Measurements from ENCODE around the gene ADAMTSL5. TPM values are rescaled to one million over a fixed set of nuclear protein-coding genes. Genes with fewer than 3 reads are reported as not detected.
"Not testable (repeated sequence)": the region's sequence is repeated elsewhere in the genome, so short reads cannot be mapped to it uniquely, and the experiment has no call there.

Gene ADAMTSL5
- polyA plus RNA-seq, 3 donors: 0.09 TPM; not detected in 2

GRCh38 chr19:1502433-1503088, 10.3 kb downstream of the ADAMTSL5 start:
- H3K36me3 ChIP-seq (replicated peaks in 1 of 2; ENCODE audit: control insufficient read depth in 1 of 2, insufficient read depth in 2 of 2, low read length in 2 of 2): no peaks in the 10 kb centered on the region
- no peak for TF ChIP-seq CTCF (IDR thresholded peaks at IDR 0.05)
- H3K4me3 Mint-ChIP-seq: peak overlapping the region in 1 of 2 donors; percentile 48
- DNase-seq: no peak
- peaks cover 3 to 21% of the 10 kb centered on the region in 2 donors for H3K27me3 ChIP-seq (ENCODE audit: control insufficient read depth in 2 of 2, insufficient read depth in 2 of 2, low read length in 2 of 2)
- H3K9me3 Mint-ChIP-seq: peaks cover 6 to 32% (median 18%) of the 10 kb centered on the region in 7 donors
- intact Hi-C loops (cut with micrococcal nuclease): no loop called here
- no peak overlapping the region for H3K27ac ChIP-seq (ENCODE audit: low read depth in 1 of 2, low read length in 2 of 2)
- H3K36me3 Mint-ChIP-seq: no peaks in the 10 kb centered on the region
- peaks cover 3% of the 10 kb centered on the region in 2 donors for H3K4me1 ChIP-seq (ENCODE audit: control insufficient read depth in 1 of 2, insufficient read depth in 2 of 2, low read length in 2 of 2)
- H3K4me1 Mint-ChIP-seq: peaks cover 3% of the 10 kb centered on the region
- H4K20me1 ChIP-seq (ENCODE audit: insufficient read depth, low read length): no peaks in the 10 kb centered on the region
- no peak overlapping the region for H3K4me2 ChIP-seq (replicated peaks; ENCODE audit: extremely low read depth, low read length, poor library complexity, severe bottlenecking)
- 71% methylated on average over 5 of the region's 14 CpGs for WGBS (ENCODE audit: insufficient coverage)
- no peak overlapping the region for H3K4me3 ChIP-seq (replicated peaks in 1 of 3; ENCODE audit: low read depth in 2 of 3, low read length in 3 of 3)
- peak overlapping the region in 1 of 7 donors; percentile 50 for H3K27ac Mint-ChIP-seq
- H2AFZ ChIP-seq (ENCODE audit: insufficient read depth, low read depth, low read length, poor library complexity, severe bottlenecking): no peak overlapping the region
- no peaks in the 10 kb centered on the region for H3K79me2 ChIP-seq (ENCODE audit: insufficient read depth, low read length)
- peaks cover 4 to 20% of the 10 kb centered on the region in 2 donors for H3K9me3 ChIP-seq (replicated peaks in 1 of 2; ENCODE audit: control insufficient read depth in 1 of 2, insufficient read depth in 1 of 2, low read length in 2 of 2)
- no peak overlapping the region for H3K9ac ChIP-seq (ENCODE audit: insufficient read depth, low read length, poor library complexity, severe bottlenecking)
- peaks cover 28 to 43% (median 39%) of the 10 kb centered on the region in 3 donors for H3K27me3 Mint-ChIP-seq (ENCODE audit: low read depth in 3 of 3)

GRCh38 chr19:1501200-1501595, 11.6 kb downstream of the ADAMTSL5 start:
- H3K27me3 Mint-ChIP-seq (ENCODE audit: low read depth in 3 of 3): peaks cover 30 to 45% (median 43%) of the 10 kb centered on the region in 3 donors
- TF ChIP-seq CTCF (IDR thresholded peaks at IDR 0.05): no peak
- intact Hi-C loops (cut with micrococcal nuclease): no loop called here
- Histone ChIP-seq H3K27ac (ENCODE audit: low read depth in 1 of 2, low read length in 2 of 2) (no peak overlapping the region), H3K4me3 (replicated peaks in 1 of 3; ENCODE audit: low read depth in 2 of 3, low read length in 3 of 3) (no peak overlapping the region), H3K27me3 (ENCODE audit: control insufficient read depth in 2 of 2, insufficient read depth in 2 of 2, low read length in 2 of 2) (peaks cover 3 to 21% of the 10 kb centered on the region in 2 donors), H2AFZ (ENCODE audit: insufficient read depth, low read depth, low read length, poor library complexity, severe bottlenecking) (no peak overlapping the region), H3K4me1 (ENCODE audit: control insufficient read depth in 1 of 2, insufficient read depth in 2 of 2, low read length in 2 of 2) (no peaks in the 10 kb centered on the region), H3K9me3 (replicated peaks in 1 of 2; ENCODE audit: control insufficient read depth in 1 of 2, insufficient read depth in 1 of 2, low read length in 2 of 2) (peaks cover 0 to 8% of the 10 kb centered on the region in 2 donors), H3K79me2 (ENCODE audit: insufficient read depth, low read length) (no peaks in the 10 kb centered on the region), H3K36me3 (replicated peaks in 1 of 2; ENCODE audit: control insufficient read depth in 1 of 2, insufficient read depth in 2 of 2, low read length in 2 of 2) (no peaks in the 10 kb centered on the region), H3K4me2 (replicated peaks; ENCODE audit: extremely low read depth, low read length, poor library complexity, severe bottlenecking) (no peak overlapping the region), H4K20me1 (ENCODE audit: insufficient read depth, low read length) (no peaks in the 10 kb centered on the region), H3K9ac (ENCODE audit: insufficient read depth, low read length, poor library complexity, severe bottlenecking) (no peak overlapping the region)
- no peak overlapping the region for H3K4me3 Mint-ChIP-seq
- peaks cover 2% of the 10 kb centered on the region for H3K4me1 Mint-ChIP-seq
- peaks cover 1 to 20% (median 10%) of the 10 kb centered on the region in 7 donors for H3K9me3 Mint-ChIP-seq
- H3K27ac Mint-ChIP-seq: no peak overlapping the region
- no peak for DNase-seq
- WGBS (ENCODE audit: insufficient coverage): 100% methylated on average over 2 of the region's 9 CpGs
- H3K36me3 Mint-ChIP-seq: no peaks in the 10 kb centered on the region

- H3K9ac ChIP-seq (ENCODE audit: insufficient read depth, low read length, poor library complexity, severe bottlenecking); H3K36me3 Mint-ChIP-seq; H3K27ac ChIP-seq (ENCODE audit: low read depth in 1 of 2, low read length in 2 of 2); H3K9me3 ChIP-seq (replicated peaks in 1 of 2; ENCODE audit: control insufficient read depth in 1 of 2, insufficient read depth in 1 of 2, low read length in 2 of 2); H3K27ac Mint-ChIP-seq; H3K4me2 ChIP-seq (replicated peaks; ENCODE audit: extremely low read depth, low read length, poor library complexity, severe bottlenecking); H3K79me2 ChIP-seq (ENCODE audit: insufficient read depth, low read length); intact Hi-C loops (cut with micrococcal nuclease); H3K4me3 ChIP-seq (replicated peaks in 1 of 3; ENCODE audit: low read depth in 2 of 3, low read length in 3 of 3); H2AFZ ChIP-seq (ENCODE audit: insufficient read depth, low read depth, low read length, poor library complexity, severe bottlenecking); H3K4me1 Mint-ChIP-seq; H3K36me3 ChIP-seq (replicated peaks in 1 of 2; ENCODE audit: control insufficient read depth in 1 of 2, insufficient read depth in 2 of 2, low read length in 2 of 2); H4K20me1 ChIP-seq (ENCODE audit: insufficient read depth, low read length); DNase-seq; H3K4me1 ChIP-seq (ENCODE audit: control insufficient read depth in 1 of 2, insufficient read depth in 2 of 2, low read length in 2 of 2); H3K4me3 Mint-ChIP-seq: not testable (repeated sequence)
- Mint-ChIP-seq H3K27me3 (ENCODE audit: low read depth in 3 of 3) (peaks cover 29 to 37% (median 31%) of the 10 kb centered on the region in 3 donors), H3K9me3 (peaks cover 0 to 13% (median 2%) of the 10 kb centered on the region in 7 donors)
- H3K27me3 ChIP-seq (ENCODE audit: control insufficient read depth in 2 of 2, insufficient read depth in 2 of 2, low read length in 2 of 2): peaks cover 3 to 15% of the 10 kb centered on the region in 2 donors
- no CpG with 5 or more reads among the region's 34 CpGs for WGBS (ENCODE audit: insufficient coverage)
These were observed 13.6 kb downstream of the ADAMTSL5 start for GRCh38 chr19:1499231-1499630.

All from CD14-positive monocyte (primary cell).